Posterior vena cava (tissue), 2 donors: ENCODE measurements around the gene EFHC2. TPM values are rescaled to one million over a fixed set of nuclear protein-coding genes. Genes with fewer than 3 reads are reported as not detected.

Source experiments
- DNase-seq: peaks from one replicate; pipeline ENCODE4 v3.0.0-alpha.2; 2020; ENCODE audit warnings: low spot score
- intact Hi-C, 2 donors: fragments of 100-400 bp; cut with DNase I; formaldehyde crosslinking; loops; one replicate each; pipeline versions ENCODE4 v1.14.1 to v1.14.2; 2022 to 2023
- long read RNA-seq, 2 donors: library from polyadenylated mRNA; unstranded; transcript quantifications; one replicate each; pipeline ENCODE4 v2.0.0, GENCODE V29; 2020 to 2021
- total RNA-seq, 2 donors: library from RNA; stranded (reverse); fragmentation: NEBNext Ultra II Directional; extraction: Animal tissue kit (Norgen Biotek cat#: 25700); gene quantifications; one replicate each; pipeline ENCODE4 v1.2.1, GENCODE V29; 2021
- donor health status: DM: yes; HTN: yes; CAD: no.
- donor health status: DM: yes; HTN: yes; CAD: no.

The EFHC2 gene, protein sequence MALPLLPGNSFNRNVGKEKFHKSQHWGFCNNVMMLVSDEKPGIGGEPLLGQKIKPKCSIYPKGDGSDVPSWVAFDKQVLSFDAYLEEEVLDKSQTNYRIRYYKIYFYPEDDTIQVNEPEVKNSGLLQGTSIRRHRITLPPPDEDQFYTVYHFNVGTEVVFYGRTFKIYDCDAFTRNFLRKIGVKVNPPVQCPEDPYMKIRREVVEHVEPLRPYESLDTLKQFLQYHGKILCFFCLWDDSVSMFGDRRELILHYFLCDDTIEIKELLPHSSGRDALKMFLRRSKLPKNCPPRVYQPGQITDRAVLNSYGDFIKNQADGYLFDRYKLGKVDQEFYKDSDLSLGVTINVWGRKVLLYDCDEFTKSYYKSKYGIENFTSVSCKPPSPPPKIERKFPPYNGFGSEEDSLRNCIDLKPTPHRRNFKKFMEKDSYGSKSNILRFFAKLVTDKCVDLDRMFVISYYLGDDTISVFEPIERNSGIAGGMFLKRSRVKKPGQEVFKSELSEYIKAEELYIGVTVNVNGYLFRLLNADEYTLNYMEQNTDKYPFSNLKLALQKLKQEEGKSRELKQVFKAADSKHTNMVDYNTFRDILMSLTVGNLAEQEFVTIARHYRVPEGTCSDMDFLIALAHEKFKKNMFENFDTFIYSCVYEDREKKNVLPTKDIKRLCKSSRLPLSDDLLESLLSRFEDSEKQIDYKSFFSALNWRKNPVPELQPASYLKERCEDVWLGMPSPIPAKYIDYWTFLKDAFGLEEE
- 1 to 10 TPM; 1.4 to 3.0 TPM for total RNA-seq
- long read RNA-seq, donor 1, result 0 reads
- long read RNA-seq, donor 2, result 0 reads

DNA sequence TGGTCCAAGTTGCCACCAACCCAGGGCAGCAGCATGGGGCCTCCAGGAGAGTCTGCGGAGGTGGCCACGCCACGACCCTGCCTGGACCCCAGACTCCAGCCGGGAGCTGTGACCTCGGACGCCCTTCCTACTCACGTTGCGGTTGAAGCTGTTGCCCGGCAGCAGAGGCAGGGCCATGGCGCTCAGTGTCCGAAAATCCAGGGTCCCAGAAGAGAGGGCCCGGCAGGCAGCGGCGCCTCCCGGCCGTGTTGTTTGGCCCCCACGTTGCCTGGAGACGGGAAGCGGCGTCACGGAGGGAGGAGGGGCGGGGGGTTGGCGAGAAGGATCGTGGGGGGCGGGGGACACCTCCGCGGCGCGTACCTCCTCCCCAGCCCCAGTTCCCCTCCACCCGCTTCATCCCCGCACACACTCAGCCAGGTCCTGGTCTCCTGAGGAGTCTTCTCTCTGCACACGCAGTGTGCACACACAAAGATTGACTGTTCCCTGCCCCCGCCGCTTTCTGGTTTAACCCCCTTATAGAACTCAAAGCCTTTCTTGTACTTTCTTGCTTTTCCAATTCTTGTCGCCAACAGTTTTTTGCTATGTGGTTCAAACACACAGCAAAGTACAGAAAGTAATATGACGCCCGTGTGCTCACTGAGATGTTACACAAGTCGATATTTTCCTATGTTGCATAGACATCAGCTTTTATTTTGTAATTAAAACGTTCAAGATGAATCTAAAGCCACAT, at the start of gene EFHC2:
TSS of gene EFHC2 (minus strand) at position 261 of the 730 bp plus-strand sequence. CDS start at position 177, 84 bp downstream.
- peak; percentile 83 for DNase-seq
- intact Hi-C loops, result no loop called here

DNA sequence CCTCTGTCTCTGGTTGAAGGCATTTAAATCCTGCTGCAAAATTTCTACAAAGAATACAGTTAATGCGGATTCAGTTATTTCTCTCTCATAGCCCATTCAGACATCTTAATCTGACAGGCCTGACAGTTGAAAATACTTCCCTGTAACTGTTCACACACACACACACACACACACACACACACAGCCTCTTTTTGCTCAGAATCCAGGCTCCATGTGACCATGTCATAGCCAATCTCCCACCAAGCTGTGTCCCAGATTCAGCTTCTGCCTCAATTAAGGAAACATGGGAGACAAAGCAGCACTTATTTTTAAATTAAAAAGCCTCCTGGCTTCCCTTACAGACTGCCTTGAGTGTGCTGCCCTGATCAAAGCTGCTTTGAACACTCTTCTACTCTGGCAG, 49.3 kb upstream of the EFHC2 start:
- no peak for DNase-seq
- intact Hi-C loops, result no loop called here

DNA sequence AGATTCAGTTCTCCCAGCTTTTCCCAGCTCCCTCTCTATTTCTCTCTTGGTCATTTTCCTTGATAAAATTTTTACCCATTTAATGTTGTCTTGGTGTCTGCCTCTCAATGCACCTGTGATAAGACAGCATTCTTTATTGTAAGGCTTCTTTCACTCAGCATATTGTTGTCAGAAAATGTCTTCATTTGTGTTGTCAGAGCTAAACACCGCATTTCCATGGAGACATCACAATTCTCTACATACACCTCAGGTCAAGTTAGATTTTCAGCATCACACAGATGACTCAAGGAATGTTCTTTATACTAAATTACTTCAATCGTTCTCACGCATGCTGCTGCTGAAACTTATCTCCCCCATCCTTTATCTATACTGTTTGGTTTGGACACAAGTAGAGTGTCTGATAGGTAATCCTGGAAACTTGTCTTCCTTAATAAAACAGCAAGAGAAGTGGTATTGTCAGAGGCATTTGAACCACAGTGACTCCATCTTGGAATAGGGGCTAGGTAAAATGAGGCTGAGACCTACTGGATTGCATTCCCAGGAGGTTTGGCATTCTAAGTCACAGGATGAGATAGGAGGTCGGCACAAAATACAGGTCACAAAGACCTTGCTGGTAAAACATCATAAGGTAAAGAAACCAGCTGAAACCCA, 41.3 kb upstream of the EFHC2 start:
- intact Hi-C loops, result no loop called here
- no peak for DNase-seq

DNA sequence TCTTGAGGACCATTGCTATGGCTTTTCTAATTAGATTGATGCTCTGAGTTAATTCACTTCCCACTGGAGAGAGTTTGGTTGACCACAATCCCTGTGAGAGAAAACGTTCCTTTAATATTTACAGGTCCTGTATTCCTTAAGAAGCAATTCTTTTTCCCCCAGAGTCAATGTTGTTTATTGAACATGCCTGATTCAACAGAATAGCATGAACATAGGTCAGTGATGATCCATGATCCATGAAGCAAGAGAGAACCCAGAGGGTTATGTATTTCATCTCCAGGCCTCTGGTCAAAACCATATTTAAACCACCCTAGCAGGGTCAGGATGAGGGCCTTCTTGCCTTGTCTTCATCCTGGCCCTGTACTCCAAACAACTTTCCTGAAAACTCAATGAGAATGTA, 39.4 kb upstream of the EFHC2 start:
- no peak for DNase-seq
- intact Hi-C loops, result no loop called here

DNA sequence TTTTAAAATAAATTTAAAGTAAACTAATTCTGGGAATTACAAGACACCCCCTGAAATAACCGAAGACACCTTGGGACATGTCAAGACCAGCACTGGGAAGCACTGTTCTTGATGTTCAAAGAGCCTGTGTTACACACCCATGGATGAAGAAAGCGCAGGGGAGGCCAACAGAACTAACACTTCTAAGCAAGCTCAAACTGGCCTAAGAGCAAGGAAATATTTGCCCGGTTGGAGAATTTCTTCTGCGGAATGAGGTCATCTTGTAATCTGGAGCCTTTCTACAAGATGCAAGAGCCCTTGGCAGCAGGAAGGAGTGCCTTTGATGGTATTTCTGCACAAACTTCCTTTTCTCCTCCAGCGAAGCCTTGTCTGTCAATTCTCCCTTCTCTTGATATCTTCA, 9.3 kb upstream of the EFHC2 start:
- DNase-seq, result no peak
- intact Hi-C loops, result no loop called here

DNA sequence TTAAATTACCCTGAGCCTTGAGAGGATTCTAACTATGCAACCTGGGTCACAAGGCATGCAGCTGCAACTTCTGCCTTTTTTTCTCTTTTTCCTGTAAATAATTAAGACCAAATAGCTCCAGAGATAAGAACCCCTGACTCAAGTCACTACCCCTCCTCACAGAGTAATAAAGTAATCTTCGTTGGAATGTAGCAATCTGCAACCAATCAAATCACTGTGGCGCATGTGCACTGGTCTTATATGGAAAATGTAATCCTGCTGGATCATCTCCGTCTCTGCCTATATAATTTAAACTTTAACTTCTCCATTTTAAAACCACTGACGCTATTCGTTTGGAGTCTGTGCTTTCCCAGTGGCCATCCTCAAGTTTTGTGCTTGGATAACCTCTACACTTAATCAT, 6.1 kb upstream of the EFHC2 start:
- DNase-seq, result no peak
- intact Hi-C loops, result no loop called here

DNA sequence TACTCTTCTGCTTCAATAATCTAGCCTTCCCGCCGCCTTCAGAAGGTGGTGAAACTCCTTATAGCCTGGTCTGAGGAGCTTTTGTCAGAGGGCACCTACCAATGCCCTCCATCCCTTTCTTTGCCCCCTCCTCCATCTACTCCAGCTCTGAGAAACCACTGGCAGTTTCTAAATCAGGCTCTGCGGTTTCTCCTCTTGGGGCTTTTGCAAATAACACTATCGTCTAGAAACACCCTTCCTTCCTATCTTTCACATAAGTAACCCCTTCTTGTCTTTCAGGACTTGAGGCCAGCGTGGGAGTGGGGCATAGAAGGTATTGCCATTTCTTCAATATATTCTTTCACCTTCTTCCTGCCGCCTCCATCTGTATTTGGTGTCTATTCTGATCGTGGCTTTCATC, 1.2 kb upstream of the EFHC2 start:
- no peak for DNase-seq
- intact Hi-C loops, result no loop called here

DNA sequence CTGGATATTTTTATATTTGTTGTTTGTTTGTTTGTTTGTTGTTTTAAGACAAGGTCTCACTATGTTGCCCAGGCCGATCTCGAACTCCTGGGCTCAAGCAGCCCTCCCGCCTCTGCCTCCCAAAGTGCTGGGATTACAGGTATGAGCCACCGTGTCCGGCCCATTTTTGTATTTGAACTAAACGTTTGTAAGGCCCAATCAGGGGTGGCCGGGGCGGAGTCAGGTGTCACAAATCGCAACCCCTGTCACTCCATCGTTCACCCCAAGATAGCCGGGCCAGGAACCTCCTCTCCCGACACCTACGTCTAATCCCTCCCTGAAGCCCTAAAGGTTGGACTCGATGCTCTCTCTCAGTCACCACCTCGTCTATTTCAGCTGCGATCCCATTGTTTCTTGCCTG, 722 bp upstream of the EFHC2 start:
- intact Hi-C loops, result no loop called here
- peak; percentile 81 for DNase-seq

DNA sequence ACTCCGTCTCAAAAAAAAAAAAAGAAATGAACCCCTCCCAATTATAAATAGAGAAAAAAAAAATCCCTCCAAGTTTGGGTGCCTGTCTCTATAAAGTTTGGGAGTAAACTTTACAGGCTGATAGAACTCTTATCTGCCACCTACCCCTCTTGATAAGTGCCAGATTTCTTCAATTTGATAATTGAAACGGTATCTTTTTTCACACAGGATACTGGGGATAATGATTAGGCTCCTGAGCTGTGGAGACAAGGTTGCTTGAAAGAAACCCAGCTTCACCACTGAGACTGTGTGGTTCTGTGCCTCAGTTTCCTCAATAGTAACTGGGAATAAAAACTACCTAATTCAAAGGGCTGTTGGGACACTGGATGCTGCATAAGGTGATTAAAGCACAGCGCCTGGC, 606 bp downstream of the EFHC2 start:
- no peak for DNase-seq
- intact Hi-C loops, result no loop called here

DNA sequence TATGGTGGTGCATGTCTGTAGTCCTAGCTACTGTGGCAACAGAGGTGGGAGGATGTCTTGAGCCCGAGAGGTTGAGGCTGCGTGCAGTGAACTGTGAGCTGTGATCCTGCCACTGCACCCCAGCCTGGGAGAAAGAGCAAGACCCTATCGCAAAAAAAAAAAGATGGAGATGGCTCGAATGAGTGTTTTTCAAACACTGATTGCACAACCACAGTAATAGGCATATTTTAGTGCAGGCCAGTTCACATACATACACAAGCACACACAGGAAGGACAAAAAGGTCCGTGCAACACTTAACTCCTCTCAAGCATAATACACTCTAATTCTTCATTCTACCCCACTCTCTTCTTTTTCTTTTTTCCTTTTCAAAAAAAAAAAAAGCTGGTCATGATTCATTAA, 5.1 kb downstream of the EFHC2 start:
- intact Hi-C loops, result no loop called here

DNA sequence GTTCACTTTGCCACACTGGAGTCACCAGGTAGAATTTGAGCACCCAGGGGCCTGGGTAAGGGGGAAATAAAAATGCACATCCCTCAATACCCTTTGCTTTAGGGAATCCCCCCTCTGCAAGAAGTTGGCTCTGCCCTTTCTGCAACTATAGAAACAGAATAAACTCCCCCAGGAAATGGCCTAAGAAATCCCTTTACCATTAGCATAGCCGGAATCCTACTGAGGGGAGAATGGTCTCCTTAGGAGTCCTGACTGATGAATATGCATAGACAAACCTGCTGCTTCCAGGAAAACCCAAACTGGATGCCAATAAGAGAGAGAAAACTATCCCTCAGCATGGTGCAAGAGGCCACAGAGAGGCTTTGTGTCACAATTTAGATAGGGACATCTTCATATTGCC, 11.0 kb downstream of the EFHC2 start:
- intact Hi-C loops, result no loop called here
- no peak for DNase-seq

More for the DNA sequence above, 5.1 kb downstream of the EFHC2 start:
- DNase-seq, result no peak

DNA sequence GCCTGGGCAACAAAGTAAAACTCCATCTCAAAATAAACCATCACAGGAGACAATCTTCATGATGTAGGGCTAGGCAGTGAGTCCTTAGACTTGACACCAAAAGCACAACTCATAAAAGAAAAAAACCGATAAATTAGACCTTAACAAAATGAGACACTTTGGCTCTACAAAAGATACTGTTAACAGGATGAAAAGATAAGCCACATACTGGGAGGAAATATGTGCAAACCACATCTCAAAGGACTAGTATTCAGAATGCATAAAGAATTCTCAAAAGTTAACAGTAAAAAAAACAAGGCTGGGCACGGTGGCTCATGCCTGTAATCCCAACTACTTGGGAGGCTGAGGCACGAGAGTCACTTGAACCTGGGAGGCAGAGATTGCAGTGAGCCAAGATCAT, 13.2 kb downstream of the EFHC2 start:
- intact Hi-C loops, result no loop called here
- no peak for DNase-seq

DNA sequence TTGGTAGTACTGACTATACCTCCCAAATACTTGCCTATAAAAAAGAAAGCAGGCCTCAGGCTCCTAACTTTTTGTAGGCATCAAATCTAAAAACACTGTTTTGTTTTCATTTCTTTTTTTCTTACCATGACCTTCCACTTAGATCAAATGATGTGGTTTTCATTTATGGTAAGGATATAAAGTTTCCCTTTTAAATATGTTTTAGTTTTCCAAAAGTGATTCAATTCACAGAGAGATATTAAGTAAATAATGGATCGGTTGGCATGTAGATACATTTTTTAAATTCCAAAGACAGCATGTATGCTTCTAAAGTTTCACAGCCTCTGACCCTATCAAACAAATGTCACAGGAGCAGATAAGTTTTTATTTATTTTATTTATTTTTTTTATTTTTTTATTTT, 23.9 kb downstream of the EFHC2 start:
- intact Hi-C loops, result no loop called here
- DNase-seq, result no peak

DNA sequence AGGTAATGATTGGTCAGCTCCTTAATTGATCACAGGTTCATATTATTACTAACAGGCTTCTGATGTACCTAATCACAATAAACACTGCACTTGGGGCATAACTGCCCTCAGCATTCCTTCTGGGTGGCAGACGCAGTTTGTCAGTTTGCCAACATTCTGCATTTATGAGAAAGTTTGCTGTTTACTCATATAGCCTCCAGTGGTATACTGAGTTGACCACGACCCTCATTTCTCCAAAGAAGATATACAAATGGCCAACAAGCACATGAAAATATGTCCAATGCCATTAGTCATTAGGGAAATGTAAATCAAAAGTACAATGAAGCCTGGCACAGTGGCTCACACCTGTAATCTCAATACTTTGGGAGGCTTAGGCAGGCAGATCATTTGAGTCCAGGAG, 26.3 kb downstream of the EFHC2 start:
- intact Hi-C loops, result no loop called here
- no peak for DNase-seq

DNA sequence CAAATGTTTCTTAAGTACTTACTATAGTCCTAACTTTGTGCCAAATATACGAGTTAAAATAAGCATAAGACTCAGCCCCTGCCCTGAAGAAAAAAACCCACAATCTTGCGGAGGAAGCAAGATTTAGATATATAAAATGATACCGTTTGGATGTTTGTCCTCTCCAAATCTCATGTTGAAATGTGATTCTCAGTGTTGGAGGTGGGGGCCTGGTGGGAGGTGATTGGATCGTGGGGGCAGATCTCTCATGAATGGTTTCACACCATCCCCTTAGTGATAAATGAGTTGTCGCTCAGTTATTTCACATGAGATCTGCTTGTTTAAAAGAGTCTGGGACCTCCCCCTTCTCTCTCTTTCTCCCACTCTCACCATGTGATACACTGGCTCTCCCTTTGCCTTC, 28.7 kb downstream of the EFHC2 start:
- intact Hi-C loops, result no loop called here
- no peak for DNase-seq

DNA sequence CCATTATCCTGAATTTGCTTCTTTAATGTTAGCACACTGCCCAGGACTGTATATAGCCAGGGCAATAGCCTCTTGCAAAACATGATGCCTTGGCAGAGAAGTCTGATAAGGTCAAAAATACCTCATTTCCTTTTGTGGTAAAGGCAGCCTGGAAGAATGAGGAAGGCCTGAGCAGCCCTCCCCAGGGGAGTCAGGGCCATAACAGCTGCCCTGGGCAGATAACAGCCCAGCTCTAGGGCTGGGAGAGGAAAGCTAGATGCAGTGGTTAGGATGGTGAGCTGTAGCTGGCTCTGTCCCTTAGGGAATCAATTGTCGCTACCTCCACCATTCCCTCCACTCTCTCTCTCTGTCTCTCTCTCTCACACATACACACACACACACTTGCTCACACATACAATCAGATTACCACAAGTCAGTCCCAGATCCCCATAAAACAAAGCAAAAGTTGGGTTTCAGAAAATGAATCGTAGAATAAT, 29.2 kb downstream of the EFHC2 start:
- intact Hi-C loops, result no loop called here
- no peak for DNase-seq

DNA sequence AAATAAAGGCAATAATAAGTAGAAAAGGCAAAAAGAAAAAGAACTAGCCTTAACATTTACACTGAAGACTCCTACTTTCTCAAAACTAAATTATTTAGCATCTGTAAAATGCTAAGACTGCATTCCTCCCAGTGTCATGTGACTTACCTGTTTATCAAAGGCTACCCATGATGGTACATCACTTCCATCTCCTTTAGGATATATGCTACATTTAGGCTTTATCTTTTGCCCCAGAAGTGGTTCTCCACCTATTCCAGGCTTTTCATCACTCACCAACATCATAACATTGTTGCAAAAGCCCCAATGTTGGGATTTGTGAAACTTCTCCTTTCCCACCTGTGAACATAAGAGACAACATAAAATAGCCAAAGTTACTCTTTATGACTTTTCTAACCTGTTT, 31.1 kb downstream of the EFHC2 start:
- DNase-seq, result no peak
- intact Hi-C loops, result no loop called here

DNA sequence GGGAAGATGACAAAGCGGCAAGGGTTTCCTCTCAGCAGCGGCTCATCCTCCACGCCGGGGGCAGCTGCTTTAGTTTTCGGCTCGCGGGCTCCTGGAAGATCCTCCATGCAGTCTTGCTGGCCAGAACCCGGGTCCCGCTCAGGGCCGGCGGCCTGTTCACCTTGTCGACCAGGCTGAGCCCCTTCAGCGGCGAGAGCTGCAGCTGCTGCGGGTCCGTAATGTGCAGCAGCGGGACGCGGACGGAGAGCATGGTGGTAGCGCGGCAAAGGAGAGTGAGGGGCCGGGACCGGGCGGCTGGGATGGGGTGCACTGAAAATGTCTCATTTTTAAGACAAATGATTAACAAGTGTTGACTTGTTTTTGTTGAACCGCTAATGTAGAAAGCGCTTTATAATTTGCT, 33.2 kb downstream of the EFHC2 start:
- DNase-seq, result no peak
- intact Hi-C loops, result no loop called here

DNA sequence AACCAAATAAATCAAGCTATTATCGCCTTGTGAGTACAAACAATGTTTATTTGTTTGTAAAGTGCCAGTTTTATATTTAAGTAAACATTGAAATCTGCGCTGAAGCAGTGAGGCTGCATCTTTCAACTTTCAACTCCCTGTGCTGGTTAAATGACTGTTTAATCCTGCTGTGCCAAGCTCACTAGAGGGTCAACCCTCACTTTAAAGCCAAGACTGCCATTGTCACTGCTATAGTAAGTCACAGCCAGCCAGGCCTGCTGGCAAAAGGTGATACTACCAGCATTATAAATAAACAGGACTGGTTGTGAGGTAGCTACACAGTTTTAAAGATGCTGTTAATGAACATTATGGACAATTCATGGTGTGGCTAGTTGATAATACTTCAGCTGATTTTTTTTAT, 34.6 kb downstream of the EFHC2 start:
- no peak for DNase-seq
- intact Hi-C loops, result no loop called here

DNA sequence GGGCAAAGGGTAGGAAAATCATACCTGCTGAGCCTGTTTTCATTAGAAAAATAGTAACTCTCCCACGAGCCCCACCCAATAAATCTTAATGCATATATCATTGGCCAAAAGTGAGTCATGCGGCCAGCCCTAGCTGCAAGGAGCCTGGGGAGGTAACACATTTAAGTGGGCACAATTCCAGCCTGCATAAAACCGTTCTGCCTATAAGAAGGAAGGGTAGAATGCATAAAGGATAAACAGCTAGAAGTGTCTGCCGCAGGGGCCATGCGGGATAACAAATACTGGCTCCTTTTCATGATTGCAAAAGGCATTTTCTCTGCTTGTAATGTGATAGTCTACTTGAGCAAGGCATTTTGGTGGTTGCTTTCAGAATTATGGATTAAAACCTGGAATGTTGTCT, 37.1 kb downstream of the EFHC2 start:
- intact Hi-C loops, result no loop called here
- no peak for DNase-seq
